Fibroblast of villous mesenchyme (primary cell): ENCODE results near the gene SLC24A4. TPM values are rescaled to one million over a fixed set of nuclear protein-coding genes. Genes with fewer than 3 reads are reported as not detected.
A peak's percentile ranks its signal among the peaks of the same experiment; 100 is the strongest.

Experiments
- DNase-seq: peaks from one replicate; pipeline ENCODE4 v3.0.0-alpha.2; 2010; ENCODE audit warnings: low read depth
- H3K4me3 ChIP-seq: 2 replicates; pipeline ENCODE4 v1.5.1; 2011; ENCODE audit warnings: low read depth, mild to moderate bottlenecking, low read length
- CTCF ChIP-seq: IDR thresholded peaks from 2 replicates; pipeline ENCODE4 v1.5.1; 2012; ENCODE audit warnings: low read depth, mild to moderate bottlenecking, low read length; ENCODE audit not compliant: insufficient read depth
- total RNA-seq: library from RNA; depleted of rRNA; stranded (reverse); fragments of >200 nt; gene quantifications from 2 replicates; pipeline ENCODE4 v1.2.3, GENCODE V29; 2012

Gene SLC24A4
- total RNA-seq, 1 donor = not detected

GRCh38 chr14:92315050-92315805 lies 7.7 kb upstream of the SLC24A4 start:
- no peak for TF ChIP-seq CTCF
- no peak overlapping the region for H3K4me3 ChIP-seq
- DNase-seq = no peak

GRCh38 chr14:92316176-92316575 lies 6.8 kb upstream of the SLC24A4 start:
- no peak for DNase-seq
- H3K4me3 ChIP-seq = no peak overlapping the region
- TF ChIP-seq CTCF = no peak

GRCh38 chr14:92316937-92317336 lies 6.0 kb upstream of the SLC24A4 start:
- H3K4me3 ChIP-seq = no peak overlapping the region
- no peak for DNase-seq
- TF ChIP-seq CTCF = no peak

GRCh38 chr14:92317511-92317910 lies 5.5 kb upstream of the SLC24A4 start:
- no peak overlapping the region for H3K4me3 ChIP-seq
- TF ChIP-seq CTCF = no peak
- DNase-seq = peak; percentile 28

- H3K4me3 ChIP-seq = no peak overlapping the region
- DNase-seq = no peak
- no peak for TF ChIP-seq CTCF
These were observed 1.3 kb upstream of the SLC24A4 start for GRCh38 chr14:92321701-92322100.

GRCh38 chr14:92322516-92322915 lies 449 bp upstream of the SLC24A4 start:
- DNase-seq = no peak
- H3K4me3 ChIP-seq = no peak overlapping the region
- TF ChIP-seq CTCF = no peak
